ENCODE results near the gene AKAP1. TPM values are rescaled to one million over a fixed set of nuclear protein-coding genes. Genes with fewer than 3 reads are reported as not detected.

AKAP1 gene
- total and polyA plus RNA-seq, 2 donors (not counting 1 experiment from before 2014, with no cell fraction given) = 4.8 to 9.1 TPM

DNA sequence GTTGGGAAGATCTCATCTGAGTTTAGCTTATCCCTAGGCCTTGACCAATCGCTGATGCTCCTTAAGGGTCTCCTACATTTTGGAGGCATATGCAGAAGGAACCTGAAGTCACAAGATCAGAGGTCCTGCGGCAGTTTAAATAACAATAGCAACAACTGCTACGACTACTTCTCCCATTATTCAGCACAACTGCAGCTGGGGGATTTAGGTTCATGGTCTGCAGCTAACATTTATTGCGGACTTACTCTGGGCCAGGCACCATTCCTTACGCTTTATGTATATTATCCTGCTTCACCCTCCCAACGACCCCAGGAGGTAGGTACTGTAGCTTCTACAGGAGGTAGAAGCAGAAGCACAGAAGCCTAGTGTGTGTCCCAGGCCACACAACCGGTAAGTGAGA, 59.5 kb downstream of the AKAP1 start:
- Histone ChIP-seq H3K27ac (ENCODE audit: insufficient read depth, low read length) (no peak overlapping the region), H3K4me1 (ENCODE audit: control insufficient read depth, extremely low read depth, insufficient read depth, low read length) (no peaks in the 10 kb centered on the region), H3K9me3 (ENCODE audit: control insufficient read depth, insufficient read depth, low read depth, low read length) (no peaks in the 10 kb centered on the region), H3K79me2 (ENCODE audit: control insufficient read depth, insufficient read depth, low read length) (no peaks in the 10 kb centered on the region), H3K27me3 (ENCODE audit: control insufficient read depth, insufficient read depth, low read length) (no peaks in the 10 kb centered on the region), H3K4me3 (replicated peaks in 1 of 4; ENCODE audit: control extremely low read depth in 1 of 4, insufficient read depth in 1 of 4, low read depth in 3 of 4, low read length in 4 of 4) (no peak overlapping the region), H2AFZ (ENCODE audit: low read length) (no peak overlapping the region), H3K9ac (ENCODE audit: insufficient read depth, low read length) (no peak overlapping the region), H3K36me3 (ENCODE audit: control insufficient read depth, insufficient read depth, low read length) (no peaks in the 10 kb centered on the region), H3K4me2 (ENCODE audit: extremely low read depth, insufficient read depth, low read length) (no peak overlapping the region), H4K20me1 (ENCODE audit: control insufficient read depth, extremely low read depth, insufficient read depth, low read length) (no peaks in the 10 kb centered on the region)
- no peak for TF ChIP-seq EZH2 (IDR thresholded peaks at IDR 0.05; ENCODE audit: low read length, missing control alignments)
- TF ChIP-seq, protein P1, sequence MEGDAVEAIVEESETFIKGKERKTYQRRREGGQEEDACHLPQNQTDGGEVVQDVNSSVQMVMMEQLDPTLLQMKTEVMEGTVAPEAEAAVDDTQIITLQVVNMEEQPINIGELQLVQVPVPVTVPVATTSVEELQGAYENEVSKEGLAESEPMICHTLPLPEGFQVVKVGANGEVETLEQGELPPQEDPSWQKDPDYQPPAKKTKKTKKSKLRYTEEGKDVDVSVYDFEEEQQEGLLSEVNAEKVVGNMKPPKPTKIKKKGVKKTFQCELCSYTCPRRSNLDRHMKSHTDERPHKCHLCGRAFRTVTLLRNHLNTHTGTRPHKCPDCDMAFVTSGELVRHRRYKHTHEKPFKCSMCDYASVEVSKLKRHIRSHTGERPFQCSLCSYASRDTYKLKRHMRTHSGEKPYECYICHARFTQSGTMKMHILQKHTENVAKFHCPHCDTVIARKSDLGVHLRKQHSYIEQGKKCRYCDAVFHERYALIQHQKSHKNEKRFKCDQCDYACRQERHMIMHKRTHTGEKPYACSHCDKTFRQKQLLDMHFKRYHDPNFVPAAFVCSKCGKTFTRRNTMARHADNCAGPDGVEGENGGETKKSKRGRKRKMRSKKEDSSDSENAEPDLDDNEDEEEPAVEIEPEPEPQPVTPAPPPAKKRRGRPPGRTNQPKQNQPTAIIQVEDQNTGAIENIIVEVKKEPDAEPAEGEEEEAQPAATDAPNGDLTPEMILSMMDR (conservative IDR thresholded peaks at IDR 0.05 in 1 of 2, IDR thresholded peaks at IDR 0.05 in 1 of 2; ENCODE audit: low read depth in 1 of 2, low read length in 2 of 2) = no peak
- no peak for DNase-seq (ENCODE audit: low read depth in 2 of 2)

DNA sequence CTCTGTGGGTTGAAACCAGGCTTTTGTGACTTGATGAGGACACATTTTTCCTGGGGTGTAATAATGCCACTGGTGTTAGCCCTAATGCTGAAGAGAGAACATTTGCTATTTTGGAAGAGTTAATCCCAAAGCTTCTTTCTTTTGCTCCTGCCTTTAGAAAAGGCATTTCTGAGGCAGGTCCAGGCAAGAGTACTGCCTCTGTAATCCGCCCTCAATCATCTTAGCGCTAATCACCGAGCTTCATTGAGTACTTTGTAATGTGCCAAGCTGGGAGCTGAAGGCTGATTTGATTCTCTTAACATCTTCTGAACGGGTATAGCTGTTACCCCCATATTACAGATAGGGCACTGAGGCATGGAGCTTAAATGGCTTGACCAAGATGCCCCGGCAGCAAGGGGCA, 60.3 kb downstream of the AKAP1 start:
- Histone ChIP-seq H3K4me3 (replicated peaks in 1 of 4; ENCODE audit: control extremely low read depth in 1 of 4, insufficient read depth in 1 of 4, low read depth in 3 of 4, low read length in 4 of 4) (no peak overlapping the region), H3K36me3 (ENCODE audit: control insufficient read depth, insufficient read depth, low read length) (no peaks in the 10 kb centered on the region), H3K27me3 (ENCODE audit: control insufficient read depth, insufficient read depth, low read length) (no peaks in the 10 kb centered on the region), H3K4me2 (ENCODE audit: extremely low read depth, insufficient read depth, low read length) (no peak overlapping the region), H3K9ac (ENCODE audit: insufficient read depth, low read length) (no peak overlapping the region), H2AFZ (ENCODE audit: low read length) (no peak overlapping the region), H3K79me2 (ENCODE audit: control insufficient read depth, insufficient read depth, low read length) (no peaks in the 10 kb centered on the region), H4K20me1 (ENCODE audit: control insufficient read depth, extremely low read depth, insufficient read depth, low read length) (no peaks in the 10 kb centered on the region), H3K4me1 (ENCODE audit: control insufficient read depth, extremely low read depth, insufficient read depth, low read length) (no peaks in the 10 kb centered on the region), H3K9me3 (ENCODE audit: control insufficient read depth, insufficient read depth, low read depth, low read length) (no peaks in the 10 kb centered on the region), H3K27ac (ENCODE audit: insufficient read depth, low read length) (no peak overlapping the region)
- no peak for TF ChIP-seq EZH2 (IDR thresholded peaks at IDR 0.05; ENCODE audit: low read length, missing control alignments)
- TF ChIP-seq, protein P1 (conservative IDR thresholded peaks at IDR 0.05 in 1 of 2, IDR thresholded peaks at IDR 0.05 in 1 of 2; ENCODE audit: low read depth in 1 of 2, low read length in 2 of 2) = no peak
- DNase-seq (ENCODE audit: low read depth in 2 of 2) = no peak

DNA sequence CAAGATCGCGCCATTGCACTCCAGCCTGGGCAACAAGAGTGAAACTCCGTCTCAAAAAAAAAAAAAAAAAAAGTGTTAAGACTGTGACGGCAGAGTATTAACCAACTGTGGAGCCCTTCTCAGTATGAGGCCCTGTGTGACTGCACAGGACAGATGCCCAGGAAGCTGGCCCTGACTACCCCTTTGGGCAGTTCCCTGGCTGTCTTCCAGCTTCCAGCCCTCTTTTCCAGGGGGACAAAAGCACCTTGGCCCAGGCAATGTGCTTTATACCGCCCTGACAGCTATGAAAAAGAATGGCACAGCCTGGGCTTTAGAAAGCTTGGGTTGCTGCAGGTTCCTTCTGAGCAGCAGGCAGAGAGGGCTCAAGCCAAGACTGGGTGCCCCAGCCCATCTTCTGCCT, 61.2 kb downstream of the AKAP1 start:
- no peak overlapping the region for H3K9ac ChIP-seq (ENCODE audit: insufficient read depth, low read length)
- no peaks in the 10 kb centered on the region for H3K79me2 ChIP-seq (ENCODE audit: control insufficient read depth, insufficient read depth, low read length)
- no peaks in the 10 kb centered on the region for H3K27me3 ChIP-seq (ENCODE audit: control insufficient read depth, insufficient read depth, low read length)
- no peaks in the 10 kb centered on the region for H4K20me1 ChIP-seq (ENCODE audit: control insufficient read depth, extremely low read depth, insufficient read depth, low read length)
- H3K9me3 ChIP-seq (ENCODE audit: control insufficient read depth, insufficient read depth, low read depth, low read length) = no peaks in the 10 kb centered on the region
- H3K27ac ChIP-seq (ENCODE audit: insufficient read depth, low read length) = no peak overlapping the region
- H2AFZ ChIP-seq (ENCODE audit: low read length) = no peak overlapping the region
- TF ChIP-seq EZH2 (IDR thresholded peaks at IDR 0.05; ENCODE audit: low read length, missing control alignments) = no peak
- TF ChIP-seq, protein P1 (conservative IDR thresholded peaks at IDR 0.05 in 1 of 2, IDR thresholded peaks at IDR 0.05 in 1 of 2; ENCODE audit: low read depth in 1 of 2, low read length in 2 of 2) = no peak
- no peaks in the 10 kb centered on the region for H3K36me3 ChIP-seq (ENCODE audit: control insufficient read depth, insufficient read depth, low read length)
- no peak for DNase-seq (ENCODE audit: low read depth in 2 of 2)
- H3K4me3 ChIP-seq (replicated peaks in 1 of 4; ENCODE audit: control extremely low read depth in 1 of 4, insufficient read depth in 1 of 4, low read depth in 3 of 4, low read length in 4 of 4) = no peak overlapping the region
- H3K4me2 ChIP-seq (ENCODE audit: extremely low read depth, insufficient read depth, low read length) = no peak overlapping the region
- no peaks in the 10 kb centered on the region for H3K4me1 ChIP-seq (ENCODE audit: control insufficient read depth, extremely low read depth, insufficient read depth, low read length)
